ENCODE measurements around the gene RIC3.

GRCh38 chr11:8095806-8096522 lies 72.9 kb downstream of the RIC3 start:
- TF ChIP-seq EZH2phosphoT487 (IDR thresholded peaks at IDR 0.05; ENCODE audit: borderline replicate concordance, low read length) (no peak), CTCF (IDR thresholded peaks at IDR 0.05; ENCODE audit: low read depth, low read length, poor library complexity, severe bottlenecking) (no peak)

Data from DOHH2 (cell line).